OCI-LY1 (cell line): ENCODE data around the gene LEFTY1.

Experiments
- H2AFZ ChIP-seq: fragments of 200-600 bp; sonication (generic), shearing (Covaris generic); 2 replicates; pipeline ENCODE4 v1.6.0; 2014; ENCODE audit warnings: antibody characterized with exemption, mild to moderate bottlenecking, low read length
- H3F3A ChIP-seq: fragments of 200-600 bp; sonication (generic), shearing (Covaris generic); 2 replicates; pipeline ENCODE4 v1.6.0; 2014; ENCODE audit warnings: mild to moderate bottlenecking, antibody characterized with exemption, low read length, moderate library complexity; ENCODE audit not compliant: insufficient read depth
- H3K27ac ChIP-seq: fragments of 200-600 bp; sonication (generic); 2 replicates; pipeline ENCODE4 v1.5.1; 2014; ENCODE audit warnings: low read length, mixed run types, mild to moderate bottlenecking, low read depth; ENCODE audit not compliant: poor library complexity, severe bottlenecking
- H3K27me3 ChIP-seq: fragments of 200-600 bp; sonication (generic); 2 replicates; pipeline ENCODE4 v1.6.0; 2014; ENCODE audit warnings: antibody characterized with exemption, mild to moderate bottlenecking, low read length, moderate library complexity; ENCODE audit not compliant: insufficient read depth
- H3K36me3 ChIP-seq: fragments of 200-600 bp; sonication (generic); 2 replicates; pipeline ENCODE4 v1.6.1; 2014; ENCODE audit warnings: mild to moderate bottlenecking, antibody characterized with exemption, low read length, moderate library complexity, mixed read lengths; ENCODE audit not compliant: insufficient read depth
- H3K4me1 ChIP-seq: fragments of 200-600 bp; sonication (generic); 2 replicates; pipeline ENCODE4 v1.5.1; 2014; ENCODE audit warnings: mild to moderate bottlenecking, low read length, moderate library complexity; ENCODE audit not compliant: insufficient read depth, severe bottlenecking
- H3K4me2 ChIP-seq: fragments of 200-600 bp; sonication (generic), shearing (Covaris generic); 2 replicates; pipeline ENCODE4 v1.6.1; 2014; ENCODE audit warnings: low read length
- H3K4me3 ChIP-seq: fragments of 200-600 bp; sonication (generic); 2 replicates; pipeline ENCODE4 v1.5.1; 2014; ENCODE audit warnings: low read length, low read depth, mild to moderate bottlenecking, mixed read lengths; ENCODE audit not compliant: poor library complexity, severe bottlenecking
- H3K79me2 ChIP-seq: fragments of 200-600 bp; shearing (Covaris generic); 2 replicates; pipeline ENCODE4 v1.6.1; 2016; ENCODE audit warnings: mixed run types, low read length, mixed read lengths; ENCODE audit not compliant: insufficient read depth
- H3K9ac ChIP-seq: fragments of 200-600 bp; sonication (generic), shearing (Covaris generic); 2 replicates; pipeline ENCODE4 v1.6.1; 2014; ENCODE audit warnings: mild to moderate bottlenecking, low read length, mixed read lengths
- H3K9me2 ChIP-seq: fragments of 200-600 bp; sonication (generic), shearing (Covaris generic); 2 replicates; pipeline ENCODE4 v1.6.1; 2014; ENCODE audit warnings: low read depth, mild to moderate bottlenecking, low read length, mixed read lengths
- H3K9me3 ChIP-seq: fragments of 200-600 bp; shearing (Covaris generic); 2 replicates; pipeline ENCODE4 v1.6.1; 2014; ENCODE audit warnings: low read length, mixed read lengths
- H4K20me1 ChIP-seq: fragments of 200-600 bp; sonication (generic), shearing (Covaris generic); 2 replicates; pipeline ENCODE4 v1.6.0; 2016; ENCODE audit warnings: mild to moderate bottlenecking, low read length; ENCODE audit not compliant: insufficient read depth
- CTCF ChIP-seq: fragments of 200-600 bp; sonication (generic), shearing (Covaris generic); IDR thresholded peaks from 2 replicates; pipeline ENCODE4 v1.5.1; 2017; ENCODE audit warnings: mild to moderate bottlenecking, antibody characterized with exemption, low read length, moderate library complexity, mixed read lengths
- EZH2 ChIP-seq: fragments of 200-600 bp; sonication (generic), shearing (Covaris generic); IDR thresholded peaks from 2 replicates; pipeline ENCODE4 v1.8.0; 2017; ENCODE audit warnings: borderline replicate concordance, mixed run types, mild to moderate bottlenecking, antibody characterized with exemption, low read length, moderate library complexity, mixed read lengths

The LEFTY1 gene

GRCh38 chr1:225872075-225872430, 16.9 kb downstream of the LEFTY1 start:
- no peaks in the 10 kb centered on the region for H3F3A ChIP-seq
- no peaks in the 10 kb centered on the region for H3K9me2 ChIP-seq
- H3K27ac ChIP-seq: no peak overlapping the region
- H3K79me2 ChIP-seq: no peaks in the 10 kb centered on the region
- H2AFZ ChIP-seq: no peak overlapping the region
- H3K4me2 ChIP-seq: no peak overlapping the region
- no peak overlapping the region for H3K9ac ChIP-seq
- no peak overlapping the region for H3K4me3 ChIP-seq
- TF ChIP-seq EZH2 (no peak), CTCF (no peak)
- H3K27me3 ChIP-seq: no peaks in the 10 kb centered on the region
- no peaks in the 10 kb centered on the region for H3K9me3 ChIP-seq
- no peaks in the 10 kb centered on the region for H4K20me1 ChIP-seq
- peaks cover 19% of the 10 kb centered on the region; the same call in 1 of the 2 replicates for H3K36me3 ChIP-seq
- H3K4me1 ChIP-seq: no peaks in the 10 kb centered on the region

- TF ChIP-seq EZH2: no peak
- TF ChIP-seq CTCF: no peak
- Histone ChIP-seq H3K9ac (no peak overlapping the region), H3K4me1 (peaks cover 2% of the 10 kb centered on the region), H3K79me2 (no peaks in the 10 kb centered on the region), H3K36me3 (peaks cover 19% of the 10 kb centered on the region; the same call in 1 of the 2 replicates), H2AFZ (no peak overlapping the region), H4K20me1 (no peaks in the 10 kb centered on the region), H3K9me3 (no peaks in the 10 kb centered on the region), H3F3A (no peaks in the 10 kb centered on the region), H3K9me2 (no peaks in the 10 kb centered on the region), H3K27me3 (no peaks in the 10 kb centered on the region), H3K27ac (no peak overlapping the region), H3K4me2 (no peak overlapping the region), H3K4me3 (no peak overlapping the region)
These were observed 17.4 kb downstream of the LEFTY1 start for GRCh38 chr1:225871359-225872074.

- Histone ChIP-seq H3K79me2 (no peaks in the 10 kb centered on the region), H3K27ac (no peak overlapping the region), H3K4me2 (no peak overlapping the region), H3K4me3 (no peak overlapping the region), H3K9me2 (no peaks in the 10 kb centered on the region), H4K20me1 (no peaks in the 10 kb centered on the region), H3K36me3 (peaks cover 19% of the 10 kb centered on the region; the same call in 1 of the 2 replicates), H3K4me1 (peaks cover 8% of the 10 kb centered on the region), H2AFZ (no peak overlapping the region), H3K9me3 (no peaks in the 10 kb centered on the region), H3K9ac (no peak overlapping the region), H3F3A (no peaks in the 10 kb centered on the region), H3K27me3 (no peaks in the 10 kb centered on the region)
- no peak for TF ChIP-seq CTCF
- TF ChIP-seq EZH2: no peak
These were observed 18.0 kb downstream of the LEFTY1 start for GRCh38 chr1:225870911-225871310.
